Stimulated activated CD8-positive, alpha-beta memory T cell treated with anti-CD3 and anti-CD28 coated beads, Interleukin-2, amount 100 ng/mL, for 1 hour (primary cell): ENCODE data around the gene SMC3.

Experiments
- DNase-seq, 2 donors: peaks; one replicate each; pipeline ENCODE4 v3.0.0-alpha.2; 2020; ENCODE audit warnings: low read depth in 2 of 2

The SMC3 gene

DNA sequence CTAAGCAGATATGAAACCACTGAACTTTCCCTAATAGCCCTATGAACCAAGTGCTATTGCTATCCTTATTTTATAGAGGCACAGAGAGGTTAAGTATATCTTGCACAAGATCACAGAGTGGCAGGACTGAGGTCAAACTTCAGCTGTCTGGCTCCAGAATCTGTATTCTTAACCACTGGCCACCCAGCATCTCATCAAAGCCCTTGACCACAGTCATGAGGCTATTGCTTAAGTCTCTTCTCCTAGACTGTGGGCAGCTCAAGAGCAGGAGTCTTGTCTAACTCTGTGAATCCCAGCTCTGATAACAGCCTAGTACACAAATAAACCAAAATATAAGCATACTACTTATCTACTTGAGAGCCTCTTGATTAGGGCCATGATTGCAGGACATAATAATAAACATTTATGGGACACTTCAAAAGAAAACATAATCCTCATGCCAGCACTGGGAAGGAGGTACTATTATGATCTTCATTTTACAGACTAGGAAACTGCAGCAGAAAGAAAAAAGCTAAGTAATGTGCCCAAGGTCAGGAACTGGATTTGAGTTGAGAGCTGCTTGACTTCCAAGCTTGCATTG, 22.4 kb upstream of the SMC3 start:
- no peak for DNase-seq

DNA sequence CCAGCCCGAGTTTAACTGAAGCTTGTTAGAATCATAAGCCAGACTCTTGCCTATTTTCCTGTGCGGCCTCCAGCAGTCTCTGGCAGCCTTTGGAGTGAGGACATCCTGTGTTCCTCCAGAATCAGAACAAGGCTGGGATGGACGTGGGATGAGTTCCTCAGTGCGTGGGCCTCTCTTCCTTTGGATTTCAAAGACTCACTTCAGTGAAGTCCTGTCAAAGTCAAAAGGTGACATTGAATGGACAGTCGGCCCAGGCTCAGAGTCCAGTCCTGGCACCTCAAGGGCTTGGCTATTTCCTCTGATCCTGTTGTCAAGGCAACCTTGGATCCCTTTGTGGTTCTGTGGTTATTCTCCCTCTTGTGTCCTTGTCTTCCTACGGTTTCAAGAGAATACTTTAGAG, 21.4 kb upstream of the SMC3 start:
- no peak for DNase-seq

DNA sequence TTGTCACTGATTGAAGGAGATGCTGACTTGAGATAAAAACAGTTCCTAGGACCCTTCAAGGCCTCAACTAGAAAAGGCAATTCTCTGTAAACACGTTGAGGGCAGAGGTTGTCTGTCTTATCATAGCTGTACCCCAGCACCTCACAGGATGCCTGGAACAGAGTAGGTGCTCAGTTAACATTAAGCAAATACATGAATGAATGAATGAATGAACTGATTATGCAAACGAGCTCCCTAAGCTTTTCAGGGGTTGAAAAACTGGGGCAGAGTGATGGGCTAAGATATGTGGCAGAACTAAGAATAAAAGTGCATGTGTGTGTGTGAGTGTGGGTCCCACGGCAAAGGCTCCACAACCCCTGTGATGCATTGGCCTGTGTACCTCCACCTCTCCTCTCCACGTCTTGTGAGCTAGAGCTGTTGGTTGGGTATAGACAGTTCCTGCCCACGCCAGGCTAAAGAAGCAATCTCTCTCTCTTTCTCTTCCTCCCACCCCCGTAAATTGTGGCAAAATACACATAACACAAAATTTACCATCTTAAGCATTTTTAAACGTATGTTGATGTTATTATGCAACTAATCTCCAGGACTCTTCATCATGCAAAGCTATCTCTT, 20.9 kb upstream of the SMC3 start:
- DNase-seq, result no peak

DNA sequence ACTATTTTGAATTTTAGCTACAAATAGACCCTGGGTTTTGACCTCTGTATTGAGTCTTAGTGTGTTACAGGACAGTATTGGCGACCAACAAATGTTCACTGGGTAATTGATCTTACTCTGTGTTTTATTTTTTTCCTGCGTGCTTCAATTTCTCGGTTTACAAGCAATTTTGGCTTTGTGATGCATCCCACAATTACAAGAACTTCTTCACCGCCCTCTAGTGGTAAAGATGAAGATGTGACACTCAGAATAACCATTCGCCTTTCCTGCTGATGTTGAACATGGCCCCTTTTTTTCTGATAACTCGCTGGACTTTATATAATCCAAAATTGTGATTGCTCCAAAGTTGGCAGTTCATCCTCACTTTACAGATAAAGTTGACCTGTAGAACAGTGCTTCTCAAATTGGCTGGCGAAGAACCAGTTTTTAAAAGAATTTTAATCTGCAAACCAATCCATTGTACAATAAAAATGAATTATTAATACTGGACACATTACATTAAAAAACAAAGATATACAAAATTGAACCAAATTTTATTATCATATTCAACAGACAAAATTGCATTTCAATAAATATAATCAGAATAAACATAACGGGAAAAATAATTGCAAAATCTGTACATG, 20.2 kb upstream of the SMC3 start:
- DNase-seq, result no peak

DNA sequence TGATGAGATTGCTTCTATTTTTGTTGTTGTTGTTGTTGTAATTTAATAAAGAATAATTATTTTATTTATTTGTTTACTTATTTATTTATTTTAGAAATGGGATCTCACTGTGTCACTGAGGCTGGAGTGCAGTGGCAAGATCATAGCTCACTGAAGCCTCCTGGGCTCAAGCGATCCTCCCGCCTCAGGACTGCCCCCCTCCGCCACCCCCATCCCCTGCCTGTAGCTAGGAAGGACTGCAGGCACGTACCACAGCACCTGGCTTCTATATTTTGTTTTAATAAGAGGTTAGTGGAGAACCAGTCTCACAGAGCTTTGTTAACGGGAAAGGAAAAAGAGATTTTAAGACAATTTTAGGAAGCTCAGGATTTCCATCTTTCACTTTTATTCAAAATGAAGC, 19.5 kb upstream of the SMC3 start:
- no peak for DNase-seq

DNA sequence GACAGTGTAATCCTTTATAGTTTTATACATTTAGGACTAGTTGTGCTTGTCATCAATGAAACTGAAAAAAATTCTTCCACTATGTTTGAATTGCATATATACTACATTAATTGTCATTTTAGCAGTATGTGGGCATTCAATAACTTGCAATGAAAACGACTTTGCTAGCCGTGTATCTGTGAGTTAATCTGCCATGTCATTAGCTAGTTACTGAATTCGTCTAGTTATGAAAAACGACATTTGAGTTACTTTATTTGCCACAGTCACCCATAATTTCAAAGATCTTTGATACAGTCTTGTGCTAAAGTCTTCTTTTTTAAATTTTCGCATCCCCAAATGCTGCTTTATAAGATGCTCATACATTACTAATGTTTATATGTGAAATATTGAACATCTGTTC, 18.3 kb upstream of the SMC3 start:
- DNase-seq, result no peak

DNA sequence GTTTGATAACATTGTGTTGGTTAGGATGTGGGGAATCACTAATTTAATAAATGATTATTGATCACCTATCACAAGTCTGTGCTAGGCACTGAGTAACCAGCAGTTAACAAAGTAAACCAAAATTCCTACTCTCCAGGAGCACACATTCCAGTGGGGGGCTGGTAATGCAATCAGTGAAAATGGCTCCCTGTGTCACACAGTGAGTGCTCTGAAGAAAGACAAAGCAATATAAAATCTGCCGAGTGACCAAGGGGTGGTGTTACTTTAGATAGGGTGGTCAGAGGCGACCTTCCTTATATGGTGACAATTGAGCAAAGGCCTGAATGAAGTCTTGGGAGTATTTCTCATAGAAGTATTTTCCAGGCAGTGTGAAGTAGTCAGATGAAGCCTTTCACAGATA, 13.6 kb upstream of the SMC3 start:
- no peak for DNase-seq

DNA sequence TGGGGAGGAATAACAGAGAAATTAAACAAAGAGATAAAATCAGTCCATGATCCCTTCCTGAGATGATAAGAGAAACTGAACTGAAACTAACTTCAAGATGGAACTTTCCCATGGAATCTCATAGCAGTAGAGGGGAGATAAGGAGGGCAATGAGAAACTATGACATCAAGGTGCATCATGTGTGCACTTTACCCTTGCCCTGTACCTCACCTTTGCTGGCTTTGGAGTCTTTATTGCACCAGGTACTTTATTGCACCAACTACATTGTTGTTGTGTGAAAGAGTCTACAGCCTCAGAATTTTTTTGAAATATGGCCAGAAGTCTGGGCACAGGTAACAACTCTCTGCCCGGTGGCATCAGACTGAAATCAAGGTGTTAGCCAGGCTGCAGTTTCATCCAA, 11.2 kb upstream of the SMC3 start:
- no peak for DNase-seq

DNA sequence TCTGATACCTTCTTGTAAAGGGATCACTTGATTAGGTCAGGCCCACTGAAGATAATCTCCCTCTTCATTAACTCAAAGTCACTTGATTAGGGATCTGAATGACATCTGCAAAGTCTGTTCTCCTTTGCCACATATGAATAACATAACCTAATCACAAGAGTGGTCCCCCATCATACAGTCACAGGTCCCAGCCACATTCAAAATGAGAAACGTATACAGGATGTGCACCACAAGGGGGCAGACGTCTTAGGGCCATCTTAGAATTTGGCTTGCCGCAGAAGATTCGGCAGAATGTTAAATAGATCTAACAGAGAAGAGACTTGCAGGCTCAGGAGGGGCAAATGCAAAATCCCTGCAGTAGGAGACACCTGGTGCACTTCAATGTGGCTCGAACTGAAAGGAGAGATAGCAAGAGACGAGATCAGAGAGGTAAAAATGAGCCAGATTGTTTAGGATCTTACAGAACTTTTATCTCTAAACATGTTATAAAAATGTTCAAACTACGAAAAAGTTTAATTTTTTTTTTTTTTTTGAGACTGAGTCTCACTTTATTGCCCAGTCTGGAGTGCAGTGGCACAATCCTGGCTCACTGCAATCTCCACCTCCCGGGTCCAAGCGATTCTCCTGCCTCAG, 10.4 kb upstream of the SMC3 start:
- DNase-seq, result peak; percentile 35 to 46

DNA sequence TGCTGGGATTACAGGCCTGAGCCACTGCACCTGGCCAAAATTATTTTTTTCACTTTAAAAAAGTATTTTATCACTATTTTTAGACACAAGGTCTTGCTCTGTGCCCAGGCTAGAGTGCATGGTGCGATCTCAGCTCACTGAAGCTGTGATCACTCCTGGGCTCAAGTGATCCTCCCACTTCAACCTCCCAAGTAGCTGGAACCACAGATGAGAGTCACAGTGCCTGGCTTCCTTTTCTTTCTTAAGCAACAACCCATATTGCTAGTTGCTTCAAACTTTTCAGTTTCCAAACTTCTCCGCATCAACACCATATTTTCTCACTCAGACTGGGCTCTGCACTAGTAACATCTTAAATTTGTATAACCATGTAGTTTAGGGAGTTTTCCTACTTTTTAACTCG, 9.5 kb upstream of the SMC3 start:
- DNase-seq, result no peak

DNA sequence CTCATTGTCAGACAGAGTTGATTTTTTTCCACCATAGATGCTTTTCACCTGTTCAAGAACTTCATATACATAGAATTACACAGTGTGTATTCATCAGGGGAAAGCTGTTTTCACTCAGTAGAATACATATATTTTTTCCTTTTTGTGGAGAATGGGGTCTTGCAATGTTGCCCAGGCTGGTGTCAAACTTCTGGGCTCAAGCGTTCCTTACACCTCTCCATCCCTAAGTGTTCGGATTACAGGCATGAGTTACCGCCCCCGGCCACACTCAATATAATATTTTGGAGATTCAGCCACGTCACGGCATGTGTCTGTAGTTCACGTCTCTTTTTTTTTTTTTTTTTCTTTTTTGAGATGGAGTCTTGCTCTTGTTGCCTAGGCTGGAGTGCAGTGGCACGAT, 7.5 kb upstream of the SMC3 start:
- DNase-seq, result no peak

DNA sequence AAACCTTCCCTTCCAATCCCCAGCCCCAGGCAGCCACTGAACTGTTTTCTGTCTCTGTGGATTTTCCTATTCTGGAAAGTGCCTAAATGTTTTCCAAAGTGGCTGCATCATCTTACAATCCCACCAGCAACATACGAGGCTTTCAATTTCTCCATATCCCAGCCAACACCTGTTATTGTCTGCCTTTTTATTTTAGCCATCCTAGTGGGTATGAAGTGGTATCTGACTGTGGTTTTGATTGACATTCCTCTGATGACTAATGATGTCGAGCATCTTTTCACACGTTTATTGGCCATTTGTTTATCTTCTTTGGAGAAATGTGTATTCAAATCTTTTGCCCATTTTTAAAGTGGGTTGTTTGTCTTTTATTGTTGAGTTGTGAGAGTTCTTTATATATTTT, 6.2 kb upstream of the SMC3 start:
- DNase-seq, result no peak

DNA sequence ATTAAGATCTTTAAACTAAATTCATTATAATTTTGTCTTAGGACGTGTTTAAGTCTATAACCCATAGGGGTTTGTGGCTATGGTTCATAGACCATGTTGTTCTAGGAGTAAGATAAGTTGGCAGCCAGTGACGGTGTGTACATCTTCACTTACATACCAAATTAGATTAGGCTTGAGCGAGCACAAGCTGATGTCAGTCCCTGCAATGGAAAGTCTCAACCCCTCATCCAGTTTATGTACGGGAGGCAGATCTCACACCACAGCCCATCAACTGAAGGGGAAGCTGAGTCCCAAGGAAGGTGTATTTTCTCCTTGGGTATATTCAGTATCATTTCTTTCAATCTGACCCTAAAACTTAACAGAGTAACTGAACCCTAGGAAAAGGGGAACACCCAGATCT, 5.1 kb upstream of the SMC3 start:
- DNase-seq, result no peak

DNA sequence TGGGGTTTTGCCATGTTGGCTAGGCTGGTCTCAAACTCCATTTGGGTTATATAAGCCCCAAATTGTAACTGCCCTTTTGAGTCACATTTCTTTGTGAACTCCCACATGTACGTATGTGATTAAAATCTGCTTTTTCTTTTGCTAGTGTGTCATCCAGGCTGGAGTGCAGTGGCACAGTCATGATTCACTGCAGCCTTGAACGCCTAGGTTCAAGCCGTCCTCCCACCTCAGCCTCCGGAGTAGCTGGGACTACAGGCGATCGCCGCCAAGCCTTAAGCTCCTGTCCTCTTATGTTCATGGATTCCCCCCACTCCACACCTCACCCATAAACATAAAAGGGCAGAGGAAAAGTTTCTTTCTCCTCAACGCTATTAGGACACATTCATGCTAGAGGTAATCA, 4.4 kb upstream of the SMC3 start:
- DNase-seq, result no peak

DNA sequence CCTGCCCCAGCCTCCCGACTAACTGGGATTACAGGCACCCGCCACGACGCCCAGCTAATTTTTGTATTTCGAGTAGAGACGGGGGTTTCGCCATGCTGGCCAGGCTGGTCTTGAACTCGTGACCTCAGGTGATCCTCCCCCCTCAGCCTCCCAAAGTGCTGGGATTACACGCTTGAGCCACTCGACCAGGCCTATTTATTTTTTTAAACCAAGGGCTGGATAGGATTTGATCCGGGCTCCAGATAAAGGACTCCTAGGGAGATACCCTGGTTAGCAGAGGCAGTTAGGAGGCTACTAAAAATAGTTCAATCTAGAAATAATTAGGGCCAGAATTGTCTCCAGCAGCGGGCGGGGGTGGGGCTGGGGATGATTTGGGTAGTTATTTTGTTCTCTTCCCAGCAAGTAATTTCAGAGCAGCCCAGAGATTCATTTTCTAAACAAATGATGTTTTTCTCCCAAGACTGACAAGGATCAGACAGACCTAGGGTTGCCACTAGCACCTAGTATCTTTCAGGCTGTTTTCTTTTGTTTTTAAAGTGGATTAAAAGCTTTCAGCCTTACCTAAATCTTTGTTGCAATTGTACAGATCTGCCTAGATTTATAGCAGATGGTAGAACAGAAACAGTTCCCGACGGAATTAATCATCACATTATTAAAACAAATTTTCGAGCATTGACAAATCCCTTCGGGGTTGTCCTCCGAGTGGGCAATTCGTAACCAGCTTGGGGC, 859 bp upstream of the SMC3 start:
- no peak for DNase-seq

DNA sequence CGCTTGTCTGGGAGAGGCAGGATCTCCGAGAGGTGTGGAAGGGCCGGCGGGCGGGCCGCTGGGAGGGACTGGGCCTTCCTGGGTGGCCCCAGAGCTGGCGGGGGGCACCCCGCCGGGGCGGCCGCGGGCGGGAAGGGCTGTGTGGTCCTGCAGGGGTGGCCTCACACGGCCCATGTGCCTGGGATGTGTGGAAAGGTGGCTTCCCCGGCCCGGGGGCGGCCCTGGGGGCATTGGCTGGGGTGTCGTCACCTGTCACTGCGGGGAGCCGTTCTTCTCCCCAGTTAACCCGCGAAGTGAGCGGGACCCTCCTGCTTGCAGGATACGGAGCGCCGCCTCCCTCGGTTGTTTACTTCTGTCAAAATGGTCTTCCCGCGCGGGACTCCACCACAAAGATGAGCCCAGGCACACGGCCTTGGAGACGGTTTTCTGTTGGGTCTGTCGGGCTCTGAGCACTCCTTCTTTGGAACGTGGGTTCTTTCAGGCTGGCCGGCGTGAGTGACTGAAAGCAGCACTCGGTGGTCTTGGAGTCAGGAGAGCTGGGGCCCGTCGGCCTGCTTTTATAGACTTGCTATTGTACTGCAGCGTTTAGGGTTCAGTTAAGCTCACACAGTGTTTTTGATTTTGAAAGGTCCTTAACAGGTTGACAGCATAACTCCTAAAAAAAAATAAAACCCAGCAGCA, 700 bp downstream of the SMC3 start:
- DNase-seq, result peak in 1 of 2 donors; percentile 26

DNA sequence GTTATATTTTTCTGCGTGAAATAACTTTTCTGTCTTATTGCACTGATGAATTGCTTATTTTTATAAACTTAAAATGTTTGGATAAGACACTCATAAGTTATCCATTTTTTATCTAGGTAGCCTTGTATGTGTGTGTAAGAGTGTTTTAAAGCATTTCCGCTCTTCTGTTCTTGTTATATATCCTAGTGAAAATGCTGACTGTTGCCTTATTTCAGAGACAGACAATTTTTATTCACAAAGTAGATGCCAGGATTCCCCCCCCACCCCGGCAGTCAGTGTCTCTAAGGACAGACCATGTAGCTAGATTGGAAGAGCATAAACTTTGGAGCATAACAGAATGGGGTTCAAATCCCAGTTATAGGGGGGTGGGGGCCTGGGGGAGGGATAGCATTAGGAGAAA, 1.6 kb downstream of the SMC3 start:
- DNase-seq, result no peak

DNA sequence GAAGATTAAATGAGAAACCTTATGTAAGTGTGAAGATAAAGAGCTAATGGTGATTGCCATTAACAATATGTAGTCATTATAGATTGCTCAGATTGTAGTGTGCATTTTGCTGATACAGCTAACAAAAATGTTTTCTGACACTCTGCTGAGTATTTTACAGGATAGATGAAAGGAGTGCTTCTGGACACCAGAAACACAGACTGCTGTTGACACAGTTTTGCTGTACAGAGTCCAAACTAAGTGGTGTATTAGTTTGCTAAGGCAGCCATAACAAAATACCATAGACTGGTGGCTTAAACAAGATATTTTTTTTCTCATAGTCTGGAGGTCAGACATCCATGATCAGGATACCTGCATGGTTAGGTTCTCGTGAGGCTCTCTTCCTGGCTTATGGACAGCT, 2.2 kb downstream of the SMC3 start:
- DNase-seq, result no peak

DNA sequence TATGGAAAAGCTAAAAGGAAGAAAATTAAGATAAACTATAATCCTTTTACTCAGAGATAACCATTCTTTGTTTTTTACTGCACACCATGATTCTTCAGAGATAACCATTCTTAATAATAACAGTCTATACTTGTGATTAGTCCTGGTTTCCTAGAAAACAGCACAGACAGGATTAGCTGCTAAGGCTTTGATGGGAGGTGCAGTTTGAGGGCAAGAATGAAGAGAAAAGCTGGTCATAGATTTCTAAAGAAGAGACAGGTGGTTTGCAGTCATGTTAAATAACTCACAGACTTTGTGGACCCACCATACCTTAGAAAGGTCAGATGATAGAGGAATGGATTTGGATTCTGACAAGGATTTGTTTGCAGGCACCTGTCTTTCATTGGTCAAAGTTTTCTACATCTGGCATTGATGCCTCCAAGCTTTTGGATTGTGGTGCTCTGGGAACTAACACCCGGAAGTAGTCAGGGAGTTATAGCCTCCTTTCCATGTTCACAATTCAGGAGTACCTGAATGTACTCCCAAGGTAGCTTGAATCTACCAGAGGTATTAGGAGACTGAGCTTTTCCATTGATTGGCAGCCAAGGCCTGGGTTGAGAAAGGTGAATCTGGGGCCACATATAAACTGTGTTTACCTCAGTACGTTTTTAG, 3.7 kb downstream of the SMC3 start:
- no peak for DNase-seq

DNA sequence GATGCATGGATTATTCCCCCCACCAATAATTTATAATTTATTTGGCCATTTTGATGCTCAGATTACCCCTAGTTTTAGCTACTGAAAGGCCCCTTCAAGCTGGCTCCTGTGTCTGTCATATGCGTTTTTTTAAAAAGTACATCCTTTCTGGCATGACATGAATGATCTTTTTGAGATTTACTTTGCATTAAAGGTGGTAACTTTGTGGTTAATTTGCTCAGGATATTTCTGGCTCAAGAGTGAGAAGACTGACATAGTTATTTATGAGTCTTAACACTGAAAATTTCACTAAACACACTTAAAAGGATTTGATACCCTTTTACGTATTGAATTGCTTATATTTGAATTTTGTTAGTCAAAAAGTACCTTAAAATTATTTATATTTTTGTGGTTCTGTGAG, 5.4 kb downstream of the SMC3 start:
- no peak for DNase-seq

DNA sequence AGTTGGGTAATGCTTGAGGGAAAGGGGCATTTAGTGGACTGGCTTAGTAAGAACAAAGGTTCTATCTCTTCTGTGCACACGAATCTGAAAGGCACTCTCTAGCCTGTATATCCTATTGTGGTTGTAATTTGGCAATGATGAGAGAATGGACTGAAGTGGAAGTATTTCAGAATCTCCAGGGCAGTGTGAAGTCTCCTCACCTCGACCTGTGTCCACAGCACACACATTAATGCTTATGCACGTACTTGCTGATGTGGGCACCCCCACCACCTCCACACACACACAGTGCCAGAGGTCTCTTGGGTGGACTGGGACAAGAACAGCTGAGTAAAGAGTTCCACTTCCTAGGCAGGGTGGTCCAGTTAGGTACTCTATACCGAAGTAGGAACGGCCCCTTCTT, 6.9 kb downstream of the SMC3 start:
- no peak for DNase-seq

DNA sequence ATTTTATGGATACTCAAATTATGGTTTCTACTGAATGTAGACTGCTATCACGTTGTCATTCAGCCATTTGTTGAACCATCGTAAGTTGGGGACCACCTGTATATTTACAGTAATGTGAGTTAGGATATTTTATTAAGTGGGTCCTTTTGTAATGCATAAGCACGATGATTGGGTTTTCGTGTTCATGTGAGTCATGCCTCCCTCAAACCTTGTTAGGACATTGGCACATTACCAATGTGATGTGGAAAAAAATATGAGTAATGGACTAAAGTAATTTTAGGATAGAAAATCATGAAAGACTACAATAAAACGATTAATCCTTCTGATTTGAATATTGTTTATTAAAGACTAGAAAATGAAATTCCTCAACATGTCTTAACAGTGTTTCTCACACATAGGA, 8.7 kb downstream of the SMC3 start:
- no peak for DNase-seq
